GM12874 (cell line): ENCODE measurements around the gene COMMD9.
A peak's percentile ranks its signal among the peaks of the same experiment; 100 is the strongest.

Experiments
- TF ChIP-seq, protein P1 (sequence below): IDR thresholded peaks from 2 replicates; pipeline ENCODE4 v1.5.1; 2011; ENCODE audit warnings: low read depth, mild to moderate bottlenecking, control low read depth, low read length, moderate library complexity; ENCODE audit not compliant: insufficient read depth

COMMD9 gene

GRCh38 chr11:36264011-36264972, 24.9 kb downstream of the COMMD9 start:
- TF ChIP-seq, protein P1, sequence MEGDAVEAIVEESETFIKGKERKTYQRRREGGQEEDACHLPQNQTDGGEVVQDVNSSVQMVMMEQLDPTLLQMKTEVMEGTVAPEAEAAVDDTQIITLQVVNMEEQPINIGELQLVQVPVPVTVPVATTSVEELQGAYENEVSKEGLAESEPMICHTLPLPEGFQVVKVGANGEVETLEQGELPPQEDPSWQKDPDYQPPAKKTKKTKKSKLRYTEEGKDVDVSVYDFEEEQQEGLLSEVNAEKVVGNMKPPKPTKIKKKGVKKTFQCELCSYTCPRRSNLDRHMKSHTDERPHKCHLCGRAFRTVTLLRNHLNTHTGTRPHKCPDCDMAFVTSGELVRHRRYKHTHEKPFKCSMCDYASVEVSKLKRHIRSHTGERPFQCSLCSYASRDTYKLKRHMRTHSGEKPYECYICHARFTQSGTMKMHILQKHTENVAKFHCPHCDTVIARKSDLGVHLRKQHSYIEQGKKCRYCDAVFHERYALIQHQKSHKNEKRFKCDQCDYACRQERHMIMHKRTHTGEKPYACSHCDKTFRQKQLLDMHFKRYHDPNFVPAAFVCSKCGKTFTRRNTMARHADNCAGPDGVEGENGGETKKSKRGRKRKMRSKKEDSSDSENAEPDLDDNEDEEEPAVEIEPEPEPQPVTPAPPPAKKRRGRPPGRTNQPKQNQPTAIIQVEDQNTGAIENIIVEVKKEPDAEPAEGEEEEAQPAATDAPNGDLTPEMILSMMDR: no peak

GRCh38 chr11:36261094-36261493, 28.1 kb downstream of the COMMD9 start:
- TF ChIP-seq, protein P1: no peak

GRCh38 chr11:36258730-36259360, 30.4 kb downstream of the COMMD9 start:
- TF ChIP-seq, protein P1: peak; percentile 57

DNA sequence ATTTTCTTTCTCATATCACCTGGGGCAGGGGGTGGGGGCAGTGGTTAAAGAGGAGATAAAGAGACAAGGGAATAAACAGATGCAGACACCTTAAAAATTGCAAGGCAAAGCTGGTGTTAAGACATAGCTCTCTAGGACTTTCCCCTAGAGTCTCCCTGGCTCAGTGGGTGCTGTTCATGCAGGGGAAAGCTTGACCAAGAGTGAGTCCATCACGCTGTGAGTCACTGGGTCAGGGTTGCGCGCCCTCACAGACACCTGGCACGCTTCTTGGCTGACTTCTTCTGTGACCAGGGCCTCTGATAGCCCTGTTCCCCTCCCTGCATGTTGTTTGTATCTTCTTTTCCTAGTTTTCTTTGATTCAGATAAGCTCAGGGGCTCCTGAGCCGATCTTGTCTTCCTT, 31.9 kb downstream of the COMMD9 start:
- TF ChIP-seq, protein P1: no peak

DNA sequence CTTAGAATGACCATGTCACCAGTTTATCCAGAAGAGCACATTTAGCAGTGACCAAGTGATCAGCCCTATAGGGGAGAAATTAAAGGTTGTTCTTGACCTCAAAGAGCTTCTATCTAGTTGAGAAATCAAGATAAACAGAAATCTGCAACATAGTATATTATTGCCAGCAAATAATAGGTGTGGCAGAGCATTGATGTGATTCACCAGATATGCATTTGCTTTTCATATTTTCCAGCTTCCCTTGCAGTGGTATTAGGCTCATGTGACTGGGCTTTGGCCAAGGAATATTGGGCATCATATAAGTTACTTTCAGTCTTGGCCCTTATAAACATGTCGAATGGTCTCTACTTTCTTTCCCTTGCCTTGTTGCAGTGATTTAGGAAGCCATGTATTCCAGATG, 34.5 kb downstream of the COMMD9 start:
- TF ChIP-seq, protein P1: no peak

DNA sequence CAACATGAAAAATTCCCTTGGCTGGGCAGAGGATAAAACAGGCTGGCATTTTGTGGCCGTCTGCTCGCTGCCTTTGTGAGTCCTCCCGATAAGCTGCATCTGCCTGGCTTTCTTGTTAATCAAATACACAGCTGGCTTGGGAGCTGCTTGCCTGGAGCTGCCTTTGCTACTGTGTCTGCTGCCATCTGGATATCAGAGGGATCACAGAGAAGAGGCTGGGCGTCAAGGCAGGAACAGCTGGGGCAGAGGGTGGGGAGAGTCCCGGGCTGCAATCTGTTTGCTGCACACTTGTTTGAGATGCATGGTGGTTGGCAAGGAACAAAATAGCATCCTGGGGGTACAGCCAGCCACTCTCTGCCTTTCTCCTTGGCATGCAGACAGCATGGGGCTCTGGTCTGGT, 36.0 kb downstream of the COMMD9 start:
- TF ChIP-seq, protein P1: no peak

DNA sequence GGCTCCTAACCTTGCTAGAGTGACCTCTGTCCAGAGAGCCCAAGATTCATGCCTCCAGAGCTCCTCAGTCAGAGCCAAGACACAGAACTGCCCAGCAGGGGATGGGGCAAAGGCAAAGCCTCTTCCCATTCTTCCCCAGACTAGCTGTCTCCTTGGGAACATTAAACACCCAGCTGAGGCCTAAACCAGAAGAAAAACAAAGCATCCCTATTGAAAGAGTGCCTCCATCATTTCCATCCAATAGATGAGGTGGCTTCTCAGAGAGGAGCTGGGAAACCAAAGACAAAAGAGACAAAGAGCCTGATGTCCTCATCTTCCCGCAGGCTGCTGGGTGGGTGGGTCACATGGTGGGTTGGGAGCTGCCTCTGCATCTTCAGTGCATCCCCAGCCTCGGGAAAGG, 37.4 kb downstream of the COMMD9 start:
- TF ChIP-seq, protein P1: no peak
